ENCODE results near the gene SLC17A2. TPM values are rescaled to one million over a fixed set of nuclear protein-coding genes. Genes with fewer than 3 reads are reported as not detected.

The SLC17A2 gene
- total and polyA plus RNA-seq, 2 of the 8 experiments (the other 6 are each of a cell fraction or from before 2014, with no cell fraction given) = not detected

DNA sequence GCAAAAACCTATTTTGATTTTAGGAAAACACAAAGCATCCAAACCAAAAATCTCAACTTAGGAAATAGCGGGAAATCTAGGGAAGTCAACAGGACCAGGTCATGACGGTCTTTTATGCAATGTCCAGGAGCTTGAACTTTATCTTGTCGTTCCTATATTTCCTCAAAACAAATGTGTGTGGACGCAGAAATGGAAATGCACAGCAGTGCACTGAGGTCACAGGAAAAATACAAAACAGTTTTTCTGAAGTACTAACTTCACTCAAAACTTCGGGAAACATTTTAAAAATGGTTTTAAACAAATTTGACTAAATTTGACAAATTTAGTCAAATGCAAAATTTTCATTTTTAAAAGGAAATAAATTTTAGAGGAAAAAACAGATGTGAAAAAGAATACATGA, 5.5 kb upstream of the SLC17A2 start:
- Histone ChIP-seq H3K56ac (replicated peaks; ENCODE audit: insufficient read length, low read depth, low read length) (no peak overlapping the region), H3K79me2 (ENCODE audit: control insufficient read depth in 1 of 2, insufficient read depth in 2 of 2, low read length in 2 of 2) (no peaks in the 10 kb centered on the region), H4K91ac (replicated peaks; ENCODE audit: insufficient read length, low read length) (no peak overlapping the region), H3K9me3 (ENCODE audit: insufficient read depth in 2 of 2, low read depth in 1 of 2, low read length in 1 of 2) (no peaks in the 10 kb centered on the region), H3K14ac (ENCODE audit: insufficient read length) (no peak overlapping the region), H2BK120ac (replicated peaks; ENCODE audit: low read depth, low read length) (no peak overlapping the region), H3K27me3 (replicated peaks in 1 of 4; ENCODE audit: control insufficient read depth in 3 of 4, extremely low read depth in 1 of 4, insufficient read depth in 3 of 4, low read length in 3 of 4) (no peaks in the 10 kb centered on the region), H3K23me2 (ENCODE audit: low read depth, low read length) (no peaks in the 10 kb centered on the region), H3K23ac (ENCODE audit: insufficient read length) (no peak overlapping the region), H2BK12ac (ENCODE audit: low read depth, low read length) (no peak overlapping the region), H3K79me1 (ENCODE audit: low read depth, low read length) (no peaks in the 10 kb centered on the region), H3K27ac (ENCODE audit: low read depth, low read length) (no peak overlapping the region), H2AK5ac (ENCODE audit: low read depth, low read length) (no peak overlapping the region), H4K8ac (ENCODE audit: extremely low read depth, insufficient read depth, low read length) (no peak overlapping the region), H4K20me1 (replicated peaks in 1 of 2; ENCODE audit: control insufficient read depth in 1 of 2, insufficient read depth in 2 of 2, low read length in 2 of 2) (no peaks in the 10 kb centered on the region), H3K36me3 (ENCODE audit: control insufficient read depth in 2 of 4, insufficient read depth in 4 of 4, low read length in 3 of 4) (no peaks in the 10 kb centered on the region), H2BK20ac (ENCODE audit: low read length) (no peak overlapping the region), H2BK15ac (ENCODE audit: low read length) (no peak overlapping the region), H2AFZ (ENCODE audit: low read length) (no peak overlapping the region), H3K4ac (replicated peaks; ENCODE audit: insufficient read length, low read depth, low read length) (no peak overlapping the region), H4K5ac (ENCODE audit: insufficient read length, low read depth, low read length) (no peak overlapping the region), H2BK5ac (ENCODE audit: low read depth, low read length) (no peak overlapping the region), H3K4me2 (ENCODE audit: insufficient read depth in 1 of 2, low read depth in 2 of 2, low read length in 2 of 2) (no peak overlapping the region), H3K18ac (ENCODE audit: extremely low read depth, low read length) (no peak overlapping the region), H3K9ac (replicated peaks in 1 of 4; ENCODE audit: extremely low read depth in 1 of 4, low read depth in 3 of 4, low read length in 3 of 4) (no peak overlapping the region), H3K4me1 (replicated peaks in 1 of 4; ENCODE audit: control insufficient read depth in 3 of 4, insufficient read depth in 4 of 4, low read length in 3 of 4) (no peaks in the 10 kb centered on the region), H3K4me3 (ENCODE audit: extremely low read depth in 1 of 4, insufficient read depth in 2 of 4, low read depth in 3 of 4, low read length in 4 of 4) (no peak overlapping the region)
- no peak for DNase-seq (ENCODE audit: low read depth in 1 of 2, low spot score in 2 of 2)
- CTCF ChIA-PET (ENCODE audit: partially characterized antibody) = interaction anchor here (1.2 to 1.3 kb wide), 2 partner anchors 11 to 148 kb away, joined by 3 to 7 read pairs; no protein-coding TSS in a partner anchor
- no peak for TF ChIP-seq CBX8 (IDR thresholded peaks at IDR 0.05; ENCODE audit: borderline replicate concordance, low read depth, low read length)
- TF ChIP-seq PHF8 (conservative IDR thresholded peaks at IDR 0.05; ENCODE audit: low read depth, low read length) = no peak
- no peak for TF ChIP-seq TCF12 (IDR thresholded peaks at IDR 0.05; ENCODE audit: low read depth, low read length)
- TF ChIP-seq SIN3A (conservative IDR thresholded peaks at IDR 0.05 in 1 of 2, IDR thresholded peaks at IDR 0.05 in 1 of 2; ENCODE audit: low read depth in 1 of 2, low read length in 2 of 2) = no peak
- TF ChIP-seq CEBPB (IDR thresholded peaks at IDR 0.05; ENCODE audit: low read depth, low read length) = no peak
- TF ChIP-seq, protein P1, sequence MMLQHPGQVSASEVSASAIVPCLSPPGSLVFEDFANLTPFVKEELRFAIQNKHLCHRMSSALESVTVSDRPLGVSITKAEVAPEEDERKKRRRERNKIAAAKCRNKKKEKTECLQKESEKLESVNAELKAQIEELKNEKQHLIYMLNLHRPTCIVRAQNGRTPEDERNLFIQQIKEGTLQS (IDR thresholded peaks at IDR 0.05; ENCODE audit: insufficient read depth, low read depth, low read length) = no peak
- no peak for TF ChIP-seq CHD2 (IDR thresholded peaks at IDR 0.05; ENCODE audit: low read length)
- TF ChIP-seq POLR2AphosphoS5 (IDR thresholded peaks at IDR 0.05; ENCODE audit: low read depth, low read length) = no peak
- TF ChIP-seq RAD21 (IDR thresholded peaks at IDR 0.05 in 1 of 2, conservative IDR thresholded peaks at IDR 0.05 in 1 of 2; ENCODE audit: low read depth in 2 of 2, low read length in 2 of 2) = no peak
- TF ChIP-seq, protein P2, sequence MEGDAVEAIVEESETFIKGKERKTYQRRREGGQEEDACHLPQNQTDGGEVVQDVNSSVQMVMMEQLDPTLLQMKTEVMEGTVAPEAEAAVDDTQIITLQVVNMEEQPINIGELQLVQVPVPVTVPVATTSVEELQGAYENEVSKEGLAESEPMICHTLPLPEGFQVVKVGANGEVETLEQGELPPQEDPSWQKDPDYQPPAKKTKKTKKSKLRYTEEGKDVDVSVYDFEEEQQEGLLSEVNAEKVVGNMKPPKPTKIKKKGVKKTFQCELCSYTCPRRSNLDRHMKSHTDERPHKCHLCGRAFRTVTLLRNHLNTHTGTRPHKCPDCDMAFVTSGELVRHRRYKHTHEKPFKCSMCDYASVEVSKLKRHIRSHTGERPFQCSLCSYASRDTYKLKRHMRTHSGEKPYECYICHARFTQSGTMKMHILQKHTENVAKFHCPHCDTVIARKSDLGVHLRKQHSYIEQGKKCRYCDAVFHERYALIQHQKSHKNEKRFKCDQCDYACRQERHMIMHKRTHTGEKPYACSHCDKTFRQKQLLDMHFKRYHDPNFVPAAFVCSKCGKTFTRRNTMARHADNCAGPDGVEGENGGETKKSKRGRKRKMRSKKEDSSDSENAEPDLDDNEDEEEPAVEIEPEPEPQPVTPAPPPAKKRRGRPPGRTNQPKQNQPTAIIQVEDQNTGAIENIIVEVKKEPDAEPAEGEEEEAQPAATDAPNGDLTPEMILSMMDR (IDR thresholded peaks at IDR 0.05; ENCODE audit: control extremely low read depth in 1 of 3, insufficient read depth in 1 of 3, low read depth in 1 of 3, low read length in 3 of 3) = no peak
- no peak for TF ChIP-seq MAFK (IDR thresholded peaks at IDR 0.05; ENCODE audit: low read depth, low read length)
- POLR2A ChIA-PET (ENCODE audit: partially characterized antibody) = interaction anchor here (1.6 kb wide), 1 partner anchor 10 kb away, joined by 4 read pairs; no protein-coding TSS in a partner anchor
- 89% methylated on average over 5 of the region's 5 CpGs; no CpG with 5 or more reads in 1 of the 2 experiments for WGBS, 2 experiments (ENCODE audit: extremely low coverage in 1 of 2, insufficient coverage in 1 of 2, insufficient read length in 1 of 2, insufficient replicate concordance in 2 of 2, low coverage in 1 of 2, low lambda C conversion rate in 2 of 2, missing lambda C conversion rate in 1 of 2)
- FAIRE-seq = no peak

Measured in H1 (cell line).